ENCODE results near the gene SSBP1.

SSBP1 gene

DNA sequence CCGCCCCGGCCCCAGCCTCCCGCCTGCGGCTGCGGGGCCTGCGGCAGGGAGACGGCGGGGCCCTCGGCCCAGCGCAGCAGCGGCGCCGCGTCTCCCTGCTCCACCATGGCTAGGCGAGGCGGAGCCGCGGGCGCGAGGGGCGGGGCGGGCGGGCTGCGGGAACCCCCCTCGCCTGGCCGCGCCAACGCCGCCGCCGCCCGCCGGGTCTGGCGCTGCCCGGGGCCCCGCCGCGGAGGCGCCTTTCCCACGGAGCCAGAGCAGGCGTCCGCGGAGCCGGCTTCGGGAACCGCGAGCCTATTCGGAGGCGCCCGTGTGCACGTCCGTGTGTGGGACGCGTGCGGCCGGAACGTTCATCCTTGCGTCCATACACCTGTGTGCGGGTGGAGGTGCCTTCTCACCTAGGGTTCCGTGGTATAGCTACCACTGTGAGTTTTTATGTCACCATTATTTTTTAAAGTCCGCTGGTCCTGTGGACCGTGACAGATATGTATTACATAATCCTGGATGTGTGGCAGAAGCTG is 36.1 kb upstream of the SSBP1 start, which contains the start of gene DENND11:
Gene DENND11 (minus strand): TSS at position 120 of the 521 bp plus-strand sequence. CDS start 13 bp downstream, at position 107.
- DNase-seq (ENCODE audit: low read depth in 2 of 2), result peak in 1 of 2 donors; percentile 45

DNA sequence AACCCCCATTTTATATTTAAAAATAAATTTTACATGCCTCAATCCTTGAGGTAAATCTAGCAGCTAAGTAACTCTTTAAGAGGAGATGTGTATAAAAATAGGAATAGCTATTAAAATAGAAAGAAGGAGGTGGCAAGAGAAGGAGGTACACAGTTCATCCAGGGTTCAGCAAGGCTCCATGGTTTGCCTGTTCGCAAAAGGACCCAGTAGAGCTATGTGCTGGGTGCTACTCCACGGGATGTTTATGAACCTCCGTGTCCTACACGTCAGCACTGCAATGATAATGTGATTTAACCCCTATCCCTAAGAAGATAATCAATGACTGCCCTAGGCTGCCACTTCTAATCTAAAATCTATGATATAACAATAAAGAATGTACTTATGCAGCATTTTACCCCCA is 35.3 kb upstream of the SSBP1 start:
- H3K4me3 ChIP-seq (replicated peaks in 1 of 2; ENCODE audit: low read depth in 2 of 2, low read length in 2 of 2), result no peak overlapping the region
- no peak for DNase-seq (ENCODE audit: low read depth in 2 of 2)
- TF ChIP-seq CTCF (IDR thresholded peaks at IDR 0.05; ENCODE audit: low read depth, low read length), result no peak

More for the DNA sequence above, 36.1 kb upstream of the SSBP1 start, which contains the start of gene DENND11:
- H3K4me3 ChIP-seq (replicated peaks in 1 of 2; ENCODE audit: low read depth in 2 of 2, low read length in 2 of 2), result peak within 1 kb of the TSS; percentile 59 to 71
- TF ChIP-seq CTCF (IDR thresholded peaks at IDR 0.05; ENCODE audit: low read depth, low read length), result no peak

DNA sequence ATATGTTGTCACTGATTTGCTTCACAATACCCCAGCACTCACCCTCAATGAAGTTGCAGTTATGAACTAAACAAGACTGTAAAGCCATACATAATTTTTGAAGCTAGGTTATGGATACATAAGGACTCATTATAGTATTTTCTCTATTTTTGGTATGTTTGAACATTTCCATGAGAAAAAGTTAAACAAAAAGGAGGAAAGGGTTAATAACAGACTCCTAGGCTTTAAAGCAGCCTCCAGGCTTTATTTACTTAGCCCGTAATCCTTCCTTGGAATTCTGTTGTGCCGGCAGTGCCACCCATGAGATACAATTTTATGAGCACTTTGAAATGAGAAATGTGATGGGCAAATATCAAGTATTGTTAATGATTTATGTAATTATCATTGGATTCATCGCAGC is 34.0 kb upstream of the SSBP1 start:
- TF ChIP-seq CTCF (IDR thresholded peaks at IDR 0.05; ENCODE audit: low read depth, low read length), result no peak
- no peak for DNase-seq (ENCODE audit: low read depth in 2 of 2)
- H3K4me3 ChIP-seq (replicated peaks in 1 of 2; ENCODE audit: low read depth in 2 of 2, low read length in 2 of 2), result no peak overlapping the region

DNA sequence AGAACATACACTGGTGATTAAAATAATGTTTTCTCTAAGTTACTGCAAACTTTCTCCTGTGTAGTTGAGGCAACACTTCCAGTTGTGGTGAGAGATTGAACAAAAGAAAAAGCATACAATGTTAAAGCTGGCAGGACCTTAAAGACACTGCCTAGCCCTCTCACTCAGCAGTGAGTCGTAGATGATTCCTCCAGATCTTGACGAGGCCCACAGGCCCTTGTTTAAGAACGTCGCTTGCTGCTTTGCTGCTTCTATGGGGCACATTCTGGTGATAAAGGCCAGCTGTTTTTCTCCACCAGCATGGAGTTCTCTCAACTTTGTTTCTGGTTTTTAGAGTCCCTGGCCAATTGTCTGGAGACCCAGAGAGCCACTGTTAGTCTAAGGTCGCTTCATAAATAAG is 33.4 kb upstream of the SSBP1 start:
- H3K4me3 ChIP-seq (replicated peaks in 1 of 2; ENCODE audit: low read depth in 2 of 2, low read length in 2 of 2), result no peak overlapping the region
- DNase-seq (ENCODE audit: low read depth in 2 of 2), result peak in 1 of 2 donors; percentile 30
- no peak for TF ChIP-seq CTCF (IDR thresholded peaks at IDR 0.05; ENCODE audit: low read depth, low read length)

GRCh38 chr7:141706239-141707064 is 31.7 kb upstream of the SSBP1 start:
- no peak for DNase-seq (ENCODE audit: low read depth in 2 of 2)
- TF ChIP-seq CTCF (IDR thresholded peaks at IDR 0.05; ENCODE audit: low read depth, low read length), result no peak
- H3K4me3 ChIP-seq (replicated peaks in 1 of 2; ENCODE audit: low read depth in 2 of 2, low read length in 2 of 2), result no peak overlapping the region

DNA sequence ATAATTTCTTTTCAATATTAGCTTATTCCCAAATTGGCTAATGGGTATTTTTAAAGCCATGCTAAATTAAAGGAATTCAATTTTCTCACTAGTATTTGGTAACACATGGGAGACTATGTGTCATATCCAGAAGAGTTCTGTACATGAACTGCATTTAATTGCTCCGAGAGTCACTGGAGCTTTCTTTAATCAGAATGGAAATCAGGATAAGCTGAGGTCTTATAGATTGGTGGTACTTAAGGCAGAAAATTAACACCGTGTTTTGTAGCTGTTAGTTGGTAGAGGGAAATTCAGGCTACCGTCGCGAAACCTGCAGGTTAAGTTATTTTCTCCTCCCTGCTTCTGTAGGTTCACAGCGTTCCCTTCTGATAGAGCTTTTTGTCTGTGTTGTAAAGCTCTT is 29.8 kb upstream of the SSBP1 start, which contains the start of gene WEE2:
Gene WEE2 (plus strand): TSS at position 3 of the 400 bp plus-strand sequence. CDS start 406 bp downstream, outside the sequence.
- H3K4me3 ChIP-seq (replicated peaks in 1 of 2; ENCODE audit: low read depth in 2 of 2, low read length in 2 of 2), result no peak within 1 kb of the TSS
- no peak for TF ChIP-seq CTCF (IDR thresholded peaks at IDR 0.05; ENCODE audit: low read depth, low read length)

More for the DNA sequence above, 29.8 kb upstream of the SSBP1 start, which contains the start of gene WEE2:
- DNase-seq (ENCODE audit: low read depth in 2 of 2), result no peak
